Measurements from ENCODE around the gene HCN2. TPM values are rescaled to one million over a fixed set of nuclear protein-coding genes. Genes with fewer than 3 reads are reported as not detected.

Gene HCN2
- total RNA-seq, 3 donors from 2014 or later = under 0.01 to 0.44 TPM; not detected in 1

- Histone ChIP-seq H3K4me1 (peaks cover 11 to 23% of the 10 kb centered on the region in 2 donors), H3K36me3 (no peaks in the 10 kb centered on the region), H3K27me3 (no peaks in the 10 kb centered on the region), H3K9me3 (no peaks in the 10 kb centered on the region), H3K27ac (peak within 1 kb of the TSS; percentile 85 to 87), H3K4me3 (peak within 1 kb of the TSS; percentile 76 to 99 (median 92))
- intact Hi-C loops (cut with DNase I; ENCODE audit: low total_unique reads) = no loop called here
- TF ChIP-seq POLR2AphosphoS5 (IDR thresholded peaks at IDR 0.05) = peak; percentile 50 to 88 (median 77)
- no peak for TF ChIP-seq POLR2A (IDR thresholded peaks at IDR 0.05)
- TF ChIP-seq CTCF (IDR thresholded peaks at IDR 0.05) = no peak
- DNase-seq (ENCODE audit: low spot score in 2 of 2) = peak; percentile 98 to 99
Measured at GRCh38 chr19:572140-572742, 17.4 kb upstream of the HCN2 start, which contains the start of gene BSG. Gene BSG, plus strand, starts transcription at chr19:572596. Its CDS starts 39 bp downstream, at chr19:572635.

DNA sequence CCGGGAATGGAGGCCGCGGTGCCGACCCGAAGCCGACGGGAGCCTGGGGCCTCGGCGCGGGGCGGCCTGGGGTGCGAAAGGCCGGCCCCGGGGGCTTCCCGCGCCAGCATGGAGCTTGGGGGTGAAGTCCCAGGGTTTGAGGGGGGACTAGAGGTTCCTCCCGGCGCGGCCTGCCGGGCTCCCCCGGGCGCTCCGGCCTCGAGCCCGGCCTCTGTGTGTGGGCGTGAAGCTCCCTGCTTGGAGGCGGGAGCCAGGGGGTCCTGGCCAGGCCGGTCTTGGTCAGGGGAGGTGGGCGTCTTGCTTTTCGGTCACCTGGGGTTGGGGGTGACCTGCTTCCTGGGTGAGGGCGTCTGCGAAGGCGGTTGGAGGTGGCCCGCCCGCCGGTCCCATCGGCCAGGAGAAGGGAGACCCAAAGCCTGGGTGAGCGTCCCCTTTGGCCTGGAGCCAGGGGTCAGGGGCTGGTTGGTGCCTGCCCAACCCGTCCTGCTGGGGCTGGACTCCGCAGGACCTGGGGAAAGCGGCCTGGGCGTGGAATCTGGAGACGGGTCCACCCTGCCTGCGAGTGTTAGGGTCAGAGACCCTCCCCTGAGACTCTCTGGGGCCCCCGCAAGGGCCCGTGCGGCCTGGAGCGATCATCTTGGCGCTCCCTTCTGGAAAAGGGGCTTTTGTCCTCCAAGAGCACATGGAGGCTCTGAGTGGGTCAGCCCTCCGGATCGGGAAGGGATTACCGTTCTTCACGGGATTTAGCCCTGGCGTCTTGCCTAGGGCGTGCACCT is 16.8 kb upstream of the HCN2 start:
- peak overlapping the region; percentile 85 to 87 for H3K27ac ChIP-seq
- H3K27me3 ChIP-seq = no peaks in the 10 kb centered on the region
- intact Hi-C loops (cut with DNase I; ENCODE audit: low total_unique reads) = no loop called here
- H3K4me1 ChIP-seq = peaks cover 11 to 23% of the 10 kb centered on the region in 2 donors
- no peaks in the 10 kb centered on the region for H3K9me3 ChIP-seq
- H3K36me3 ChIP-seq = no peaks in the 10 kb centered on the region
- H3K4me3 ChIP-seq = peak overlapping the region; percentile 76 to 99 (median 92)
- no peak for TF ChIP-seq CTCF (IDR thresholded peaks at IDR 0.05)
- no peak for TF ChIP-seq POLR2AphosphoS5 (IDR thresholded peaks at IDR 0.05)
- no peak for TF ChIP-seq POLR2A (IDR thresholded peaks at IDR 0.05)
- peak in 1 of 2 donors; percentile 36 for DNase-seq (ENCODE audit: low spot score in 2 of 2)

GRCh38 chr19:573519-573825 is 16.2 kb upstream of the HCN2 start:
- Histone ChIP-seq H3K36me3 (no peaks in the 10 kb centered on the region), H3K27me3 (no peaks in the 10 kb centered on the region), H3K9me3 (no peaks in the 10 kb centered on the region), H3K27ac (peak overlapping the region in 1 of 2 donors; percentile 87), H3K4me3 (peak overlapping the region; percentile 76 to 99 (median 92)), H3K4me1 (peaks cover 11 to 23% of the 10 kb centered on the region in 2 donors)
- DNase-seq (ENCODE audit: low spot score in 2 of 2) = peak in 1 of 2 donors; percentile 35
- intact Hi-C loops (cut with DNase I; ENCODE audit: low total_unique reads) = no loop called here
- TF ChIP-seq POLR2A (IDR thresholded peaks at IDR 0.05) (no peak), CTCF (IDR thresholded peaks at IDR 0.05) (no peak), POLR2AphosphoS5 (IDR thresholded peaks at IDR 0.05) (no peak)

GRCh38 chr19:574658-575526 is 14.8 kb upstream of the HCN2 start:
- TF ChIP-seq POLR2AphosphoS5 (IDR thresholded peaks at IDR 0.05) = no peak
- Histone ChIP-seq H3K4me1 (peaks cover 11 to 23% of the 10 kb centered on the region in 2 donors), H3K9me3 (no peaks in the 10 kb centered on the region), H3K27ac (peak overlapping the region in 1 of 2 donors; percentile 61), H3K36me3 (no peaks in the 10 kb centered on the region), H3K27me3 (no peaks in the 10 kb centered on the region), H3K4me3 (peak overlapping the region; percentile 24 to 63 (median 36))
- no peak for DNase-seq (ENCODE audit: low spot score in 2 of 2)
- intact Hi-C loops (cut with DNase I; ENCODE audit: low total_unique reads) = no loop called here

Measured in breast epithelium (tissue), 4 donors.